CD4-positive, alpha-beta T cell treated with Interleukin-12 subunit alpha and Interleukin-12 subunit beta, for 1 hour (primary cell): ENCODE measurements around the gene SPAG9.

Experiments used
- DNase-seq: peaks from one replicate; pipeline ENCODE4 v3.0.0-alpha.2; 2020

The SPAG9 gene

DNA sequence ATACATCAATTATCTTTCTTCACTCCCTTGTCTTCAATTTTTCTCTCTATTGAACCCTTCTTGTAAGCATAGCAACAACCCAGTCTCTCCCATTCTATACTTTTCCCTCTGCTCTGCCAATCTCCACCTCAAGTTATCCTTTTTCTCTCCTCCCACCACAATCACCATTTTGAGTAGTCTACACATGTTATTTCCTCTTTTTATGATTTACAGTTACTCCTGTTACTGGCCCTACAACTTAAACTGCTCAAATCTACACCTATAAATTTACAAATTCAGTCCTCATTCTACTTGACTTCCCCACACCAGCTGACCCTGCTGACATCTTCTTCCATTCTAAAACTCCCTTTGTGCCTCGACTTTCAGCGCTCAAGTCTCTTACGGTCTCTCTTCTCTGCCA is 84.6 kb downstream of the SPAG9 start:
- no peak for DNase-seq

DNA sequence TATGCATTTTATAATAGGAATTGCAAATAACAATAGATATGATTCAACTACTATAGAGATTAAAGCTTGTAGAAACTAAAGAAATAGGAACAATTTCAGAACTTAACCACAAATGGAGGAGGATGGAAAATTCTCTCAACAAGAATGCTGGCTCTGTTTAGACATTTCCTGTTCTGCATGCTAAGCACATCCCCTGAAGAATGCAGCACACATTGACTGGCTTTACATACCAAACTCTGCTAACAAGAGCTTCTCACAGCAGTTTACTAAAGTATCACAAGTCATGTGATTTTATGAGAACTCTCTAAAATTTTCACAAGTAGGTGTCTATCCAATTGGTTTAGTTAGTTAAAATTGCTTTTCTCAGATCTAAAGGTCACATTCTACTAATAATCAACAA is 85.2 kb downstream of the SPAG9 start:
- no peak for DNase-seq

DNA sequence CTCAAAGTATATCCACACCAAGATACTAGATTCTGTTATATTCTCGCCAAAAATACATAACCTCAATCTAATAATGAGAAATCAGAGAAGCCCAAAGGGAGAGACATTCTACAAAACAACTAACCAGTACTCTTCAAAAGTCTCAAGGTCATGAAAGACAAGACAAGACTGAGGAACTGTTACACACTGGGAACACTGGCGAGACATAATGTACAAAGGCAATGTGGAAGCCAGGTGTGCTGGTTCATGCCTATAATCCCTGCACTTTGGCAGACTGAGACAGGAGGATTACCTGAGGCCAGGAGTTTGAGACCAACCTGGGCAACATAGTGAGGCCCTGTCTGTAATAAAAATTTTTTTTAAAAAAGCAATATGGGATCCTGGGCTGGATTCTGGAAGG is 85.9 kb downstream of the SPAG9 start:
- no peak for DNase-seq

DNA sequence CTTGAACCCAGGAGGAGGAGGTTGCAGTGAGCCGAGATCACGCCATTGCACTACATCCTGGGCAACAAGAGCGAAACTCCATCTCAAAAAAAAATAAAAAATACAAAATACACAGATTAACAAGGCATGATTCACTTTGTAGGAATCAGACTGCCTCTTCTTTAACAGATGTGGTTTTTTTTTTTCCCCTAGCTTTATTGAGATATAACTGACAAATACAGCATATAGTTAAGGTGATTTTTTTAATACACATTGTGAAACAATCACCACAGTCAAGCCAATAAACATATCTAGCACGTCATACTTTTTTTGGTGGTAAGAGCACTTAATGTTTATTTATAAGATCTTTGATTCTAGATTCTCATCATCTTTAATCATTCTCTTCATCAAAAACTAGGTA is 87.8 kb downstream of the SPAG9 start:
- DNase-seq, result no peak

DNA sequence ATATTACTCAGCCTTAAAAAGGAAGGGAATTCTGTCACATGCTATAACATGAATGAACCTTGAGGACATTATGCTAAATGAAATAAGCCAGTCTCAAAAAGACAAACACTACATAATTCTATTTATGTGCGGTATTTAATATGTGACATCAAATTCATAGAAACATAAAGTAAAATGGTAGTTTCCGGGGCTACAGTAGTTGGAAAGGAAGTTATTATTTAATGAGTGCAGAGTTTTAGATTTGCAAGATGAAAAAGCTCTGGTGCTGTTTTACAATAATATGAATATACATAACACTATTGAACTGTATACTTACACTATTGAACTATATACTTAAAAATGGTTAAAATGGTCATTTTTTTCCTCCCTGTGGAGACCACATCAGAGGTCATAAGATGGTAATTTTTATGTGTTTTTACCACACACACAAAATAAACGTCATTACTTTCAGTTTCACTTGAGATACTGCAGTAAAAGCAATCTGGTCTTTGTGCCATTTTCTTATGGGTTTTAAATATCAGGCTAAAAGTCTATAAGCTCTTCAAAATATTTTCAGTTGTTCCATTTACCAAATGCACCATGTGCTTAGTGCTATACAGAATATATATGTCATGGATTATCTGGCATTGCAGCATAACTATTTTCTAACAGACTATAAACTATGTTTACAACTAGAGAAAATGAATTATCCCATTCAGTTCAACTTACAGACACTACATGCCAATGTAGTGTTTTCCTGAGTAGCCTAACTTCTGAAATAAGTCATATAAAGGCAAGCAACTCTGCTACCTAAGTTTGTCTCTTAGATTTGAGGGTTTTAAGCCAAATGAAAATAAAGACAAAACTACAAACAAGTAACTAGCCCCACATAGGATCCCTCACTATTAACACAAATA is 90.9 kb downstream of the SPAG9 start:
- DNase-seq, result peak; percentile 65

DNA sequence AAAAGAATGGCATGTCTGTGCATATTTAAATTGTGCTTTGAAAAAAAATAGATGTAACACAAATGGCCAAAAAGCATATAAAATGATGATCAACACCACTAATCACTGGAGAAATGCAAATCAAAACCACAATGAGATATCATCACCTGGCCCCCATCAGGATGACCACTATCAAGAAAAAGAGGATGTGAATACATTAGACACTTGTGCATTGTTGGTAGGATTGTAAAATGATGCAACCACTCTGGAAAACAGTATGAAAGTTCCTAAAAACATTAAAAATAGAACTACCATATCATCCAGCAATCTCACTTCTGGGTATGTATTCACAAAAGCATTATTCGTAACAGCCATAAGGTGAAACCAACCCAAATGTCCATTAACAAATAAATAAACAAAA is 91.5 kb downstream of the SPAG9 start:
- no peak for DNase-seq

DNA sequence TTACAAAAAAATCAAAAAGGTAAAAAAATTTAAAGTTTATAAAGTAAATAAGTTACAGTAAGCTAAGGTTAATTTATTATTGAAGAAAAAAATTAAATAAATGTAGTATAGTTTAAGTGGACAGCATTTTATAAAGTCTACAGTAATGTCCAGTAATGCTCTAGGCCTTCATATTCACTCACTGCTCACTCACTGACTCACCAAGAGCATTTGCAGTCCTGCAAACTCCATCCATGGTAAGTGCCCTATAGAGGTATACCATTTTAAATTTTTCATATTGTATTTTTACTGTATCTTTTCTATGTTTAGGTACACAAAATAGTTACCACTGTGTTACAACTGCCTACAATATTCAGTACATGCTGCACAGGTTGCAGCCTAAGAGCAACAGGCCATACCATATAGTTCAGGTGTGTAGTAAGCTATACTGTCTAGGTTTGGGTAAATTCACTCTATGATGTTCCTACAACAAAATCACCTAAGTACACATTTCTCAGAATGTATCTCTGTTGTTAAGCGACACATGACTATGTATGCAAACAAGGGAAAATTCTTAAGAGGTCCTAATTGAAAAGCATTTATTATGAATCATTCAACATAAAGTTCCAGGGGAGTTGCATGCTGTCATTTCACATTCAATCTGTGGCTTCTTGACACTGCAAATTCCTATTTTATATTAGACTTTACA is 92.3 kb downstream of the SPAG9 start:
- no peak for DNase-seq

DNA sequence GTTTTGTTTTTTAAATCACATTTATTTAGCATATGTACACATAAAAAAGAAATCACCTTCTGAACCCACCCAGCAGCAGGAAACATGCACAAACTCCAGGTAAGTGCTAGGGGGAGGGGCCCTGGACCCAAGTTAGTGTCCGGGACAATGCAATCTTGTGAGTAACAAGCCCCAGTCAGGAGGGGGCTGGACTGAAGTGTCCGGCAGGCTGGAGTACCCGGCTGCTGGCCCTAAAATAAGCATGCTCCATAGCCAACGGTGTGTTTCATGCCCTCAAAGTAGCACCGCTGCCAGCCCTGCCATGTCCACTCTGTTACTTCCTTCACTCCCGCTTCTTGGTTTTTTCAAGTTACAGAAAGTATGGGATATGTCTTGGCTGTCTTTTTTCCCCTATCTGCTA is 102.1 kb downstream of the SPAG9 start:
- no peak for DNase-seq

DNA sequence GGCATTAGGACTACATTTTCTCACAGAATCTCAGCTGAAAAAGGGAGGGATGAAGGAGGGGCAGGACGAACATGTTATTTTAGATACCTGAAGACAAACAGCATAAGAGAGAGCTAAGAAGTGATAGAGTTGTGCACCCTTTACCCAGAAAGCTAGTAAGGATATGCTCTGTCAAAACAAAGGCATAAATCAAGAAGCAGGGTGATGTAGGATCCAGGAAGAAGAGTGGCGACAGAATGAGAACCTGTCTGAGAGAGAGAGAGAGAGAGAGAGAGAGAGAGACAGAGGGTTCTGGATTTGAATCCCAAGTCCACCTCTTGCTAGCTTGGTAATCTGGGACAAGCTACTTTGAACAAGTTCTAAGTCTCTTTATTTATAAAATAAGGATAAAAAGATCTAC is 103.4 kb downstream of the SPAG9 start:
- no peak for DNase-seq

DNA sequence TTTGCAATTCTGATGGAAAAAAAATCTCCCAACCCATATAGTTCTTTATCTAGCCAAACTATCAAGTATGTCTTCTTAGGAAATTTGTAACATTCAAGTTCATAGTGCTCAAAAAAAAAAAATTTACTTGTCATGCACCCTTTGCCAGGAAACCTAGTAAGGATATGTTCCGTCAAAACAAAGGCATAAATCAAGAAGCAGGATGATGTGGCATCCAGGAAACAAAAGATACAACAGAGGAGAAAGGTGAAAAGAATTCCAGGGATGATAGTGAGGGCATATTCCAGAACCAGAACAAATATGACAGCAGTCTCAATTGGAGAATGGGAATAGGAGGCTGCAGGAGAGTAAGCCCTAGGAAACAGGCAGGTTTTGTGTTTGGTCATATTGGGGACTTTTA is 104.6 kb downstream of the SPAG9 start:
- DNase-seq, result no peak

DNA sequence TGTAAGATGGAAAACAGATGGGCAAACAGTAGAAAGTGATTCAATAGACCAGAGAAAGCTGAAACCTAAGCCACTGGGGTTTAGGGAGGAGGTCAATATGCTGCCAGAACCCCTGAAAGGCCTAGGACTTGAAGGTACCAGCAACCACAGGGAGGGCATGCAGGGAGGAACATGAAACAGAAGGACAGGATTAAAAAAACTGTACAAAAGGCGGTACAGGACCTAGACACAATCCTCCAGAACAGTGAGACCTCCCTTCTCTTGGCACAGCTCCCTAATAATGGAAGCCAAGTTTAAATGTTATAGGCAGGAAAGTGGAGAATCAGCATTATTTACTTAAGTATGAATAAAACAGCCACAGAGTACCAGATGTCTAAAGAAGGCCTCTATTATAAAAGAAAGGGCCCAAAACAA is 105.5 kb downstream of the SPAG9 start:
- DNase-seq, result no peak

DNA sequence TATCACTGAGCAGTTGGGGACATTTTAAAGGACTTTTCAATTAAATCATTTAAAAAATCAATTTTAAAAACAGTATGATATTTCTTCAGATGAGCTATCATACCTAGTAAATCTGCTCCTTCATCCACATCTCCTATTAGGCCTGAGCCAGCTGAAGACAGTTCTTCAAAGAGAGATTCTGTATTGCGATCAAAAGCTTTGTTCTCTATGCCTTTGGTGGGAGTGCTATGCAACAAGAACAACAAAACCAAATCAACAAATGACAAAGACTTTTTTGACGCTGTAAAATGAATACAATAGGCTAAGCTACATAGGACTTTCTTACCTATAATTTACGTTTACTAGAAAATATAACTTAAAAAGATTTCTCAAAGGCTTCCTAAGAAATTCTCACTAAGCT is 106.5 kb downstream of the SPAG9 start:
- DNase-seq, result no peak

DNA sequence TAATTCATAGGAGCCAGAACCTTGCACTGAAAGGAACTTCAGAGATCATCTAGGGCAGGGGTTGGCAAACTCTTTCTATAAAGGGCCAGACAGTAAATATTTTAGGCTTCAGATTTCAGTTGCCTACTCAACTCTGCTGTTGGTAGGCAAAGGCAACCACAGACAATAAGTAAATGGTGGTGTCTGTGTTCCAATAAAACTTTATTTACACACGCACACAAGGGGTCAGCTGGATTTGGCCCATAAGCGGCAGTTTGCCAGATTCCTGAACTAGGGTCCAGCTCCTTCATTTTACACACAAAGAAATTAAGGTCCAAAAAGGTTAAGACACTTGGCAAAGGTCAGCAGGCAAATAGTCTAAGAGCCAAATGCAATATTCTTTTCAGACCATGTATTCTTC is 107.3 kb downstream of the SPAG9 start:
- no peak for DNase-seq

DNA sequence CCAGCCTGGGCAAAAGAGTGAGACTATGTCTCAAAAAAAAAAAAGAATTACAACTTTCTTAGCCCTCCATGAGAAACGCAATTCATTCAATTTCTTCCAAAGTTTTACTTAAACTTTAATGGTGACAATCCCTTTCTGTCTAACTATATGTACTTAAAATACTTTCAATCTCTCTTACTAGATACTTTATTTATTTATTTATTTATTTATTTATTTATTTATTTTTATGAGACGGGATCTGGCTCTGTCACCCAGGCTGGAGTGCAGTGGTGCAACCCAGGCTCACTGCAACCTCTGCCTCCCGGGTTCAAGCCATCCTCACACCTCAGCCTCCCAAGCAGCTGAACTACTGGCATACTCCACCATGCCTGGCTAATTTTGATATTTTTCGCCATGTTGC is 108.1 kb downstream of the SPAG9 start:
- no peak for DNase-seq

DNA sequence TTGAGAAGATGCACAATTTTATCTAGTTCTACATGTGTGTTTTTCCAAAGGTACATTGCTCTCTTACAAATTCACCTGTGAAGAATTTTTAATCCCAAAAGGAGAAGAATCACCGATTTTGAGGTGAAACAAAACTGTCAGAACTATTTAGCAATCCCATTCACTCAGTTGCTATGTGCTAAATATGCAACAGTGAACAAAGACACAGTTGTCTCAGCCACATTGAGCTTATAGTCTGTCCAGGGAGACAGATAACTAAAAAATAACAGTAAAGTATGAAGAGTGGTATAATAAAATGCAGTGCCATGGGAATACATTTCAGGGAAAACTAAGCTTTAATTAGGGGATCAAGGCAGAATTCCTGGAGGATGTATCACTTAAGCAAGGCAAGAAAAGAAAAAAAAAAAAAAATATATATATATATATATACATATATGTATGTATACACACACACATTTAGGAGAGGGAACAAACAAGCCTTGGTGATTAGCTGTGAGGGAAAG is 110.4 kb downstream of the SPAG9 start:
- DNase-seq, result no peak

DNA sequence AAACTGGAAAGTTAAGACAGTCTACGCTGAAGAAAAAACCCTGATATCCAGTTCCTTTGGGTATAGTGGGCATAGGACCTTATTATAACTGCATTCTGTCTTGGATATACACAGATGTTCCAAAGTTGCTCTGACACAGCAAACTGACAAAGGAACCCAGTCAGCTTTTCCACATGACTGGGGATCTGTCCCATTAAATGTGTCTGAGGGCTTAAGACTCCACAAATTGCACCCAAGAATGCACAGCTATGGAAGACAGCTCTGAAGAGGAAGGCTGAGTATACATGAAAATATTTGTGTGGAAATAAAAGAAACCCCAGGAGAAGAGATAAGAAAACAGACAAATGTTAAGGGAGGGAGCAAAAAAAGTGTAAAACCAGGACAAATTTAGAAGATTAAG is 114.1 kb downstream of the SPAG9 start:
- no peak for DNase-seq

DNA sequence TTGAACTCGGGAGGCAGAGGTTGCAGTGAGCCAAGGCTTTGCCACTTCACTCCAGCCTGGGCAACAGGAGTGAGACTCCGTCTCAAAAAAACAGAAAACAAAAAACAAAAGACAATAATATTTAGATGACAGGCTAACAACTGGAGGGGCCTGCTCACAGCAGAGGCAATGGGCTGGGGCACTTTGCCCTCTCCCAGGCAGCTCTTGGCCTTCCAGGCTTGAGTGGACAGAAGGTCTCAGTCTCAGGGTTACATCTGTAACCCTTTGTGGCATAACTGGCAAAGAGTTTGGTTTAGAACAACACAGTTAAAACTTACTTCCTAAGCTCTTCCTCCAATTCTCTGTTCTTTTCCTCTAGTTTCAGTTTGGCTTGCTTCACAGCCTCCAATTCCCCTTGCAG is 114.9 kb downstream of the SPAG9 start:
- DNase-seq, result no peak

DNA sequence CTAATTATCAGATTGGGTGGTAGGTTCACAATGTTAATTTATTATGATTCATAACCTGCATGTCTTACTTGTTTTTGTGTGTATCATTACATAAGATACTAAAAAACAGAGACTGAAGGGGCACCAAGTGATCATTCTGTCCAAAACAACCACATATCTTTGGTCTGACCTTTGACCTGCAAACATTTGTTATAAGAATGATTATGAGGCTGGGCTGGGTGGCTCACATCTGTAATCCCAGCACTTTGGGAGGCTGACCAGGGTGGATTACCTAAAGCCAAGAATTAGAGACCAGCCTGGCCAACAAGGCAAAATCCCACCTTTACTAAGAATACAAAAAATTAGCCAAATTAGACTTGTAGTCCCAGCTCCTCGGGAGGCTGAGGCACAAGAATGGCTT is 116.4 kb downstream of the SPAG9 start:
- no peak for DNase-seq

DNA sequence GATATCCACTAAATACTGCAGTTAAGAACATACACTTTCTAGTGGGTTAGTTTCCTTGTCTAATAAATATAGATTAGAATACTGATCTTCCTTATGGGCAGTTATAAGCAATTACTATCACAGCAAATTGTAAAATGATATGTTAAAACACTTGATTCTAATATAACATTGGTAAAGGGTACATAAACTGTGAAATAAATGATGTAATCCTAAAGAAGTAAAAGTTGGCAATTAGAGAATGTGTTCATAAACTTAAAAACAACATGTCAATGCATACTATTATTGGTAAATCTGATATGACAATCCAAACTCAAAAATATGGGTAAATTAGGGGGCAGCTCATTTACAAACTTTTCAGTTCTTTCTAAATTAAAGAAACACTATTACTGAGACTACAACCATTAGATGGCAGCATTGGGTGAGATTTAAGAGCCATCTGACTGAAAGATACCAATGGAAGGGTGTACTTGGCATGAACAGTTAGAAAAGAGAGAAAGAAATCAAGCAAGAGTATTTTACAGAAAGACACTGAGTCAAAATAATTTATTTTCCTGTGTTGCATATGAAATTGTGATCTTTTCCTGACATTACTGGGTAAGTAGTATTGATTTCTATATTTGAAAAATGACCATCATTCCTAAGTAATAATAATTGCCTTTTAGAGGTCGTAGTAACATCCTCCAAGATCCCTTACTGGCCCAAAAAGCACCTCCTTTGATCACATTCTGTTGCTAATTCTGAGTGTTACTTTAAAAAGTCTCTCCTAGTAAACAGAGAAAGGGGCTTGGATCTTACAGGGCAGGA is 119.6 kb downstream of the SPAG9 start:
- peak; percentile 77 for DNase-seq

DNA sequence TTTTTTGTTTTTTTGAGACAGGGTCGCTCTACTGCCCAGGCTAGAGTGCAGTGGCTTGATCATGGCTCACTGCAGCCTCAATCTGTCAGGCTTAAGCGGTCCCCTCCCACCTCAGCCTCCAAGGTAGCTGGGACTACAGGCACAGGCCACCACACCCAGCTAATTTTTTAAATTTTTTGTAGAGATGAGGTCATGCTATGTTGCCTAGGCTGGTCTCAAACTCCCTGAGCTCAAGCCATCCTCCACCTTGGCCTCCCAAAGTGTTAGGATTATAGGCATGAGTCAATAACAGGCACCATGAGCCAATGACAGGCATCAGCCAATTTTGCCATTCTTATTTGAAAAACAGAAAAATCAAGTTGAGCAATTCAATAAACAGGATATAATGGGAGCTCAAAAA is 125.0 kb downstream of the SPAG9 start:
- DNase-seq, result no peak

DNA sequence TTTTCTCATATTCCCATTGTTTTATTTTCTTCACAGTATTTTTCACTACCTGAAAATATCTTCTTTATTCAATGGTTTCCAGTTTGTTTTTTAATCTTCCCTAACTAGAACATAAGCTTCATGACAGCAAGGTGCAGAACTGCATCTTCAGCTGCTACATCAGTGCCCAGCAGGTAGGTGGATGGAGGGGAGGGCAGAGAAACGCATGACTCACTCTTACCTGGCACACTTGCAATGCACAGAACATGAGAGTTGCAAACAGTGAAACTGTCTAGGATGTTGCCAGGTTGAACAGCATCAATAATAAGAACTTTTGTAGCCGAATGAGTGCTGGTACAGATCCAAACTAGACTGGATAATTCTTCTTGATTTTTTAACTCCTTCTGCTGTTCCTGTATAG is 127.1 kb downstream of the SPAG9 start:
- DNase-seq, result no peak

DNA sequence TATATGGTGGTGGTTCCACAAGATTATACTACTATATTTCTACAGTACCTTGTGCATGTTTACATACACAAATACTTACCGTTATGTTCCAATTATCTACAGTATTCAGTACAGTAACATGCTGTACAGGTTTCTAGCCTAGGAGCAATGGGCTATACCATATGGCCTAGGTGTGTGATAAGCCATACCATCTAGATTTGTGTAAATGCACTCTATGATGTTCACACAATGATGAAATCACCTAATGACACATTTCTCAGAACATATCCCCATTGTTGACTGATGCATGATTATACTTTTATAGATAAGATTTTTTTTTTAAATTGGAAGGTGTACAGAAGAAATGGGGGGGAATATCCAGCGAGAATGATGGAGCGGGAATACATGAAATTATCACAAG is 131.5 kb downstream of the SPAG9 start:
- DNase-seq, result no peak

DNA sequence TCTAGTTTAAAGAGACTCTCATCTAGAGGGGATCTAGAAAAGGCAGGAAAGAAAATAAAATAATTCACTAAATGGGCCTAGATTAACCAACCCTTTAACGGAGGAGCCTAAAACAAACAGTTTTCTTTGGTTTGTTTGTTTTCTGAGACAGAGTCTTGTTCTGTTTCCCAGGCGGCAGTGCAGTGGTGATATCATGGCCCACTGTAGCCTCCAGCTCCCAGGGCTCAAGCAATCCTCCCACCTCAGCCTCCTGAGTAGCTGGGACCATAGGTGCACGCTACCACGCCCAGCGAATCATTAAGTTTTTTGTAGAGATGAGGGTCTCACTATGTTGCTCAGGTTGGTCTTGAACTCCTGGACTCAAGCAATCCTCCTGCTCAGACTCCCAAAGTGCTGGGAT is 132.2 kb downstream of the SPAG9 start:
- DNase-seq, result no peak
